ENCODE results near the gene RTRAF.

GRCh38 chr14:52060080-52060479 lies 70.7 kb downstream of the RTRAF start:
- TF ChIP-seq, protein P1, sequence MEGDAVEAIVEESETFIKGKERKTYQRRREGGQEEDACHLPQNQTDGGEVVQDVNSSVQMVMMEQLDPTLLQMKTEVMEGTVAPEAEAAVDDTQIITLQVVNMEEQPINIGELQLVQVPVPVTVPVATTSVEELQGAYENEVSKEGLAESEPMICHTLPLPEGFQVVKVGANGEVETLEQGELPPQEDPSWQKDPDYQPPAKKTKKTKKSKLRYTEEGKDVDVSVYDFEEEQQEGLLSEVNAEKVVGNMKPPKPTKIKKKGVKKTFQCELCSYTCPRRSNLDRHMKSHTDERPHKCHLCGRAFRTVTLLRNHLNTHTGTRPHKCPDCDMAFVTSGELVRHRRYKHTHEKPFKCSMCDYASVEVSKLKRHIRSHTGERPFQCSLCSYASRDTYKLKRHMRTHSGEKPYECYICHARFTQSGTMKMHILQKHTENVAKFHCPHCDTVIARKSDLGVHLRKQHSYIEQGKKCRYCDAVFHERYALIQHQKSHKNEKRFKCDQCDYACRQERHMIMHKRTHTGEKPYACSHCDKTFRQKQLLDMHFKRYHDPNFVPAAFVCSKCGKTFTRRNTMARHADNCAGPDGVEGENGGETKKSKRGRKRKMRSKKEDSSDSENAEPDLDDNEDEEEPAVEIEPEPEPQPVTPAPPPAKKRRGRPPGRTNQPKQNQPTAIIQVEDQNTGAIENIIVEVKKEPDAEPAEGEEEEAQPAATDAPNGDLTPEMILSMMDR (IDR thresholded peaks at IDR 0.05) = no peak
- TF ChIP-seq POLR2AphosphoS5 (IDR thresholded peaks at IDR 0.05) = no peak

Measured in stomach (tissue), 4 donors.